Activated CD4-positive, CD25-positive, alpha-beta regulatory T cell treated with anti-CD3 and anti-CD28 coated beads, Interleukin-2, amount 50 U/mL, for 16 hours (primary cell): ENCODE measurements around the gene GALNT5.
"Not testable (repeated sequence)": the region's sequence is repeated elsewhere in the genome, so short reads cannot be mapped to it uniquely, and the experiment has no call there.

Experiments used
- DNase-seq: peaks from one replicate; pipeline ENCODE4 v3.0.0-alpha.2; 2020; ENCODE audit warnings: low read depth, low spot score

GALNT5 gene

GRCh38 chr2:157251932-157252331 is 5.6 kb upstream of the GALNT5 start:
- no peak for DNase-seq

DNA sequence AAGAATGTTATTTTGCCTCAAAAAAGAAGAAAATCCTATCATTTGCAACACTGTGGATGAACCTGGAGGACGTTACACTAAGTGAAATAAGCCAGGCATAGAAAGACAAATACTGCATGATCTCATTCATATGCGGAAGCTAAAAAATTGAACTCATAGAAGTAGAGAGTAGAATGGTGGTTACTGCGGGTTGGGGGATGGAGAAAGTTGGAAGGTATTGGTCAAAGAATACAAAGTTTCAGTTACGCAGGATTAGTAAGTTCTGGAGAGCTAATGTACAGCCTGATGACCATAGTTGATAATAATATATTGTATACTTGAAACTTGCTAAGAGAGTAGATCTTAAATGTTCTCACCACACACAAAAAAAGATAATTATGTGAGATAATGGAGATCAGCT is 5.0 kb upstream of the GALNT5 start:
- no peak for DNase-seq

DNA sequence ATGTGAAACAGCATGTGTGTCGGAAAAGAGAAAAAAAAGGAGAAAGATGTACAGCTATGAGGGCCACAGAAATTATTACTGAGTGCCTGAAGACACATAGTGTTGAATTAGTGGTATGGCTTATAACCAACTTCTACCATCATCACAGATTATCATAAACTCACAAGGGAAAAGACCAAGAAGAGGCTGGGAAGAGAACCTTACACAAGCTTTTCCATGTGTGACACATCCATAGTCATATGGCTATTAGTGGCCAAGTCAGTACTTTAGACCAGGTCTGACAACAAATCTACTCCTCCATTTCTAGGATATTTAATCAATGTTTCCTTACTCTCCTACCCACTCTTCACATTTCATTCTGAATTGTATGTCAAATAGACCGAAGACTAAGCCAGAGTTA is 3.5 kb upstream of the GALNT5 start:
- DNase-seq, result no peak

DNA sequence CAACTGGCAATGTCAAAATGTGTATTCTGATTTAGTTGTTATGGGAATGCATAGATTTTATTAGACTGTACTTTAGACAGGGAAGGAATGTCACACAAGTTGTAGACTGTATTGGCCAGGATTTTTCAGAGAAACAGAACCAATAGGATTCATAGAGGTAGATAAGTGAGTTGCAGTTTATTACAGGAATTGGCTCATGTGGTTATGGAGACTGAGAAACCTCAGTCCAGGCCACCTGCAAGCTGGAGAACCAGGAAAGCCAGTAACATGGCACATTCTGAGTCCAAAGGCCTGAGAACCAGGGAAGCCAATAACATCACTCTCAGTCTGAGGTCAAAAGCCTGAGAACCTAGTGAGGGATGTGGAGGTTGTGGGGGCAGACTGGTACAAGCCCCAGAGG is 1.8 kb upstream of the GALNT5 start:
- no peak for DNase-seq

DNA sequence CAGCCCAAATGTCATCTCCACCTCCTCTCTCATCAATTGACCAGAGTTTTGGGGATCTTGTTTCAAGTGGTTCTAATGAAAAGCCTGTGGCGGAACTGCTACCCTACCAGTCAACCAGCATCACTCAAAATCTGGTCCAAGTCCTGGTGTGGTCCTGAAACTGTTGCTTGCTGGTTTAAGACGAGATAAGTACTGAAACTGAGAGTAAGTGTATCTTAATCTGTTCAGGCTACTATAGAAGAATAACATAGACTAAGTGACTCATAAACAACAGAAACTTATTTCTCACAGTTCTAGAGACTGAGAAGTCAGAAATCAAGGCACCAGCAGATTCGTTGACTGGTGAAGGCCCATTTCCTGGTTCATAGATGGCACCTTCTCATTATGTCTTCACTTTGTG is 879 bp upstream of the GALNT5 start:
- DNase-seq, result no peak

- DNase-seq, result no peak
Observed at GRCh38 chr2:157258520-157259326, 1.2 kb downstream of the GALNT5 start.

DNA sequence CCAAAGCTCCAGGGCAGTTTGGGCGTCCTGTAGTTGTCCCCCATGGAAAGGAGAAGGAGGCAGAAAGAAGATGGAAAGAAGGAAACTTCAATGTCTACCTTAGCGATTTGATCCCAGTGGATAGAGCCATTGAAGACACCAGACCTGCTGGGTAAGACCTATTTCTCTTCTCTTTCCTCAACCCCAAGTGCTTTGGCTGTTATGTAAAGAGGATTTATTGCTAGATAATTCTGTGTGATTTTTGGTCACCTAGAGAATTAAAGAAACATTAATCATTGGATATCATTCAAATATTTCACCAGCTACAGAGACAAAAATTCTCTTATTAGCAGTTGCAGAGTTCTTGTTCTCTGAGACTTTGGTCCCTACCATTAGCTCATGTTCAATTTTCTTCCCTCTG is 1.9 kb downstream of the GALNT5 start:
- DNase-seq, result no peak

DNA sequence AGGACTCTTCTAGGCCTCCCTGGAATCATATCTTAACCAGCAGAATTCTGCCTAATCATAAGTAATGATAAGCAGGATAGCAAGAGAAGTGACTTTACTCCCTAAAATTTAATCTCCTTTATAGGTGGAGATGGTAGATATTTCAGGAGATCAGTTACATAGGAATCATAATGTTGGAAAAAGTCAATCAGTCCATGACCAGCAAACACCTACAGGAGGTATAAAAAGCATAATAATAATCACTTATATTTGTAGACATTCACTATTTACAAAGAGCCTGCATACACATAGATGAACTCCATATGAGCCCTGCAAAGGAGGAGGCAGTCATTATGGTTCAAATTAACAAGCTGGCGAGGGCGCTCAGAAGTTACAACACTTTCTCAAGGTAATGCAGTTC is 2.5 kb downstream of the GALNT5 start:
- no peak for DNase-seq

- DNase-seq, result no peak
Observed at GRCh38 chr2:157260533-157261198, 3.2 kb downstream of the GALNT5 start.

- peak; percentile 14 for DNase-seq
Observed at GRCh38 chr2:157261199-157261782, 3.8 kb downstream of the GALNT5 start.

DNA sequence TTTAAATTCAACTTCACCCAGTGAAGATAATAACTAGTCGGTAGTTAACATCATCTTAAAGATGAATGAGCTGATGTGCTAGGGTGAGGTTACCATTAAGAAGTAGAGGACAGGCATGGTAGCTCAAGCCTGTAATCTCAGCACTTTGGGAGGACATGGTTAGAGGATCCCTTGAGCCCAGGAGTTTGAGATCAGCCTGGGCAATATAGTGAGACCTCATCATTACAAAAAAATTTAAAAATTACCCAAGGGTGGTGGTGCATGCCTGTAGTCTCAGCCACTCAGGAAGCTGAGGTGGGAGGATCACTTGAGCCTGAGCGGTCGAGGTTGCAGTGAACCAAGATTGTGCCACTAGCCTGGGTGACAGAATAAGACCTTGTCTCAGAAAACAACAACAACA is 4.7 kb downstream of the GALNT5 start:
- no peak for DNase-seq

DNA sequence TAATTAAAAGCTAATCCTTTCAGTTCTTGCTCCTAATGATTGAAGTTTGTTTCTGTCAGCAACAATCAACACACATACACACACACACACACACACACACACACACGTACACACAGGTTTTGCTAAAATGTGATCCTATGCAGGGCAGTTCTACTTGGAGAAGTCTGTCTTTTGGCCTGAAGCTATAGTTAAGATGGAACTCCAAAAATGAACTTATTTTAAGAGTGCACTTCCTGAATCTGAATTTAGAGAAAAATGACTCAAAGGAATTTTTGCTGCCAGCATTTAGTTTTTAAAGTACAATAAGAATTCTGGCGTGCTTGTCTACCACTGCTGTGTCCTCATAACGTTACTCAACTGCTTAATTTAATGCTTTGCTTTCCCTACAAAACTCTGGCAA is 6.6 kb downstream of the GALNT5 start:
- no peak for DNase-seq

DNA sequence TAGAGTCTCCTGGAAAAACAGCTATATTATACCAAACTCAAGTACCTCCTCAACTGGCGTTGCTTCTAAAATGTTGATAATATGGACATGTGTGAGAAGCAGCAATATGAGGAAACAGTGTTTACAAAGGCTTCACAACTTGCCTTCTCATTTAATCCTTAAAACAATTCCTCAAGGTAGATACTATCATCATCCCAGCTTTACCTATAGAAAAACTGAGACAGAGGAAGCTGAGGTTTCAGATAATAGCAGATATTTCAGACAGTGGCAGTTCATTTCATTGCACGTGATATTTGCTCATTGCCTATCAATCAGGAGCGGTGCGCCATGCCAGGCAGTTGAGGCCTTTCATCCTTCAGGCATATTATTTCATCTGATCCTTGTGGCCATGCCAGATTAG is 8.3 kb downstream of the GALNT5 start:
- no peak for DNase-seq

- no peak for DNase-seq
Observed at GRCh38 chr2:157267476-157267875, 10.0 kb downstream of the GALNT5 start.

DNA sequence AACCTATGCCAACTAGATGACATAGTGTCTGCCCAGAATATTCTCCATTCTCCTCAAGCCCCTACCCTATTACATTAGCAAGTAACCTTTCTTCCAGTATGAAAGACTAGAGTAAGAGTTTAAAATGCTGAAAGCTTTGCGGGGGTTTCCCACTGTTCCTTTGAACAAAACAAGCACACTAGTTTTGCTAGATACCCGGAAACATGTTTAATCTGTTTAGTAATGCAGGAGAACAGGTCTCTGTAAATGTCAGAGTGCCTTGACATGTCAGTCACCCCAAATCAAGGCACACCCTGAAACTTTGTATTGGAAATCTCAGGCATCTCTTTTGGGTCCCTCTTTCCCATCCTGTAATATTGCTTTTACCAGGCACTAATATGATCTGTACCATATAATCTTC is 11.6 kb downstream of the GALNT5 start:
- DNase-seq, result no peak

- no peak for DNase-seq
Observed at GRCh38 chr2:157269922-157270321, 12.4 kb downstream of the GALNT5 start.

GRCh38 chr2:157271590-157272203 is 14.2 kb downstream of the GALNT5 start:
- DNase-seq, result no peak

DNA sequence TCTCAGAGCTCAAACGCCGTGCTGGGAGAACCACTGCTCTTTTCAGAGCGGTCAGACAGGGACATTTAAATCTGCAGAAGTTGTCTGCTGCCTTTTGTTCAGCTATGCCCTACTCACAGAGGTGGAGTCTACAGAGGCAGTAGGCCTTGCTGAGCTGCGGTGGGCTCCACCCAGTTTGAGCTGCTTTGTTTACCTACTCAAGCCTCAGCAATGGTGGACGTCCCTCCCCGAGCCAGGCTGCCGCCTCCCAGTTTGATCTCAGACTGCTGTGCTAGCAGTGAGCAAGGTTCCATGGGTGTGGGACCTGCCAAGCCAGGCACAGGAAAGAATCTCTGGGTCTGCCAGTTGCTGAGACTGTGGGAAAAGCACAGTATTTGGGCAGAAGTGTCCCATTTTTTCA is 21.8 kb downstream of the GALNT5 start:
- DNase-seq, result not testable (repeated sequence)

GRCh38 chr2:157281316-157281715 is 23.8 kb downstream of the GALNT5 start:
- no peak for DNase-seq

DNA sequence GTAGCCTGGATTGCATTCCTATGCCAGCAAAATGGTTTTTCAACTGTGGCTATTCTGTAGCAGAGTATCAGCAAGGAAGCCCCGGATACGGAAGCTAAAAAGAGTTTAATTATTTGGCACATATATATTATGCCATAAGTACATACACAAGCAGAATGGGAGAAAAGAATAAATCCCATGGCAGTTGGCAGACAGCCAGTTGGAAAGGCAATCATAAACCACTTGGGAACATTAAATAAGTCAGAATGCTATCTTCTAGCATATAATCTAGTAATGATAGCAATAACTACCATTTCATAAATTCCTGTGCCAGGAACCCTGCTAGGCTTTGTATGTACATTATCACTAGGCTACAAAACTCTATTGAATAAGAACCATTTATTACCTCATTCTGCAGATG is 26.0 kb downstream of the GALNT5 start:
- DNase-seq, result no peak

GRCh38 chr2:157287160-157287559 is 29.7 kb downstream of the GALNT5 start:
- DNase-seq, result no peak

- no peak for DNase-seq
Observed at GRCh38 chr2:157290525-157290924, 33.0 kb downstream of the GALNT5 start.

DNA sequence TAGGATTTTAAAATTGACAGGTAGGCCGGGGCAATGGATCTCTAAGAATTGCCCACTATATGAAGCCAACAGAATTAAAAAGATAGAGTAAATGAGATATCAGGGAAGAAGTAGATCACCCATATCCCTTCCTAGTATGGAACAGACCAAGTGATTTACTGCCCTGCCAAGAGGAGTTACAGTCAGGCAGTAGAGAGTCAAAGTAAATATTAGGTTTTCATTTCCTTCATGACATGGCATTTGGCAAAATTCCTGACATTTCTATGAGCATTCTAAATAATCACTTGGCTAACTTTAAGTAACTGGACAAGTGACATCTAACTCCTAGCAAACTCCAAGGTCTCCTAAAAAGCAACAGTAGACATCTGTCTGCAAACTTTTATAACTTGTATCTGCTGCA is 33.5 kb downstream of the GALNT5 start:
- no peak for DNase-seq
